Non-pigmented ciliary epithelial cell (primary cell): ENCODE measurements around the gene TFCP2L1.
"Not testable (repeated sequence)": the region's sequence is repeated elsewhere in the genome, so short reads cannot be mapped to it uniquely, and the experiment has no call there.

ENCODE experiments used
- DNase-seq: peaks from one replicate; pipeline ENCODE4 v3.0.0-alpha.2; 2010; ENCODE audit warnings: low read depth

Gene TFCP2L1

GRCh38 chr2:121284463-121285449, at the start of gene TFCP2L1:
TSS of gene TFCP2L1 (minus strand) at chr2:121285202. CDS start at chr2:121285109, 93 bp downstream.
- DNase-seq, result no peak

- no peak for DNase-seq
Observed at GRCh38 chr2:121333834-121334558, 49.0 kb upstream of the TFCP2L1 start.

- DNase-seq, result no peak
Observed at GRCh38 chr2:121333231-121333630, 48.2 kb upstream of the TFCP2L1 start.

- not testable (repeated sequence) for DNase-seq
Observed at GRCh38 chr2:121331324-121331723, 46.3 kb upstream of the TFCP2L1 start.

GRCh38 chr2:121330921-121331320, 45.9 kb upstream of the TFCP2L1 start:
- DNase-seq, result no peak

GRCh38 chr2:121329786-121330185, 44.8 kb upstream of the TFCP2L1 start:
- no peak for DNase-seq

- DNase-seq, result no peak
Observed at GRCh38 chr2:121326628-121327027, 41.6 kb upstream of the TFCP2L1 start.

- no peak for DNase-seq
Observed at GRCh38 chr2:121324601-121325000, 39.6 kb upstream of the TFCP2L1 start.

GRCh38 chr2:121321476-121321875, 36.5 kb upstream of the TFCP2L1 start:
- no peak for DNase-seq

GRCh38 chr2:121319941-121320340, 34.9 kb upstream of the TFCP2L1 start:
- DNase-seq, result no peak

GRCh38 chr2:121316986-121317385, 32.0 kb upstream of the TFCP2L1 start:
- no peak for DNase-seq

- DNase-seq, result not testable (repeated sequence)
Observed at GRCh38 chr2:121313701-121314100, 28.7 kb upstream of the TFCP2L1 start.

GRCh38 chr2:121309801-121310200, 24.8 kb upstream of the TFCP2L1 start:
- DNase-seq, result no peak

GRCh38 chr2:121309323-121309722, 24.3 kb upstream of the TFCP2L1 start:
- no peak for DNase-seq

- DNase-seq, result no peak
Observed at GRCh38 chr2:121307048-121307447, 22.0 kb upstream of the TFCP2L1 start.

GRCh38 chr2:121304941-121305340, 19.9 kb upstream of the TFCP2L1 start:
- no peak for DNase-seq

GRCh38 chr2:121303531-121304263, 18.7 kb upstream of the TFCP2L1 start:
- DNase-seq, result no peak

- DNase-seq, result not testable (repeated sequence)
Observed at GRCh38 chr2:121301190-121301589, 16.2 kb upstream of the TFCP2L1 start.

GRCh38 chr2:121298476-121298875, 13.5 kb upstream of the TFCP2L1 start:
- DNase-seq, result no peak

GRCh38 chr2:121297866-121298265, 12.9 kb upstream of the TFCP2L1 start:
- DNase-seq, result not testable (repeated sequence)

GRCh38 chr2:121297217-121297830, 12.3 kb upstream of the TFCP2L1 start:
- DNase-seq, result no peak
